ENCODE data around the gene PPP1R1A. TPM values are rescaled to one million over a fixed set of nuclear protein-coding genes. Genes with fewer than 3 reads are reported as not detected.
A peak's percentile ranks its signal among the peaks of the same experiment; 100 is the strongest.

PPP1R1A gene
- total and polyA plus RNA-seq, 10 donors: 0.09 to 2.1 (median 0.41) TPM; not detected in 6

DNA sequence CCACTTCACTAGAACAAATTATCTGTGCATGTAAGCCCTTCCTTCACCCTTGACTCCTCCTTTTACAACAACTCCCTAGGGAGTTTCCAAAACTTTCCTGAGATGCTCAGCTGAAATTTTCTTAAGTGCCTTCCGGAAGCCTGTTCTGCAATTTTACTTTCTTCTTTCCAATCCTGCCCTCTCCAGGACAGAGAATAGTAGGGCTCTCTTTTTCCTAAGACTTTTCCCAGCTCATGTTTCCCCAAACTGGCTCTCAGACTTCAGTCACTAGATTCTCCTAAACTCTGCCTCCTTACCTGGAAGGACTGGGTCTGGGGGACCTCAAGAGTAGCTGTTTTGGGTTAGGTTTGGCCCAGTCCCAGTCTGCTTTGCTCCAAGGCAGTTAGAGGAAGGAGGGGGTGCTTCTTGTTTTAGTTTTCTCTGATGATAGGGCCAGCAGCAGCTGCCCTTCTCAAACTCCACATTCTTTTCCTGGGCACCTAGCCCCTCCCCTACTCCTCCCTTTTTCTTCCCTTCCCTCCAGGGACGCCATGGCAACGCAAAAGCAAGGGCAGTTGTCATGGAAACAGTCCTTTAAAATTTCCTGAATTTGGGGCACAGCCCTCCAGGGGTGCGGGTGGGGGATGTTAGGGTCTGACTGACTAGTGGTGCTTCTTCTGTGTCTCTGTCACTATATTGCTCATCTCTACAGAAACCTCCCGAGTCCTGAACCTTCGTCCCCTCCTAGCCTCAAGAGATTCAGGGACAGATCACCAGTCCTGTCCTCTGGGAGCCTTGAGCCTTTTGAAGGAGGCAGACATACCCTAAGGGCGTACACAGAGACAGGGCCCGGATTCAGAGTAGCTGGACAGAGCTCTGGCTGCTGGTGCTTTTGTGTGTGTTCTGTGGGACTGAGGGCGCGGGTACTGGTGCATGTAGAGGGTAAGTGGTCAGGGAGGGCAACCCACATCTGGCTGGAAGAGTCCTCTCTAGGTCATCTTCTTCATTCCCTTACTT is 17.0 kb downstream of the PPP1R1A start:
- 76 to 81% (median 81%) methylated on average over 10 of the region's 10 CpGs for WGBS, 5 donors
- TF ChIP-seq POLR2A (IDR thresholded peaks at IDR 0.05): no peak
- TF ChIP-seq POLR2AphosphoS5 (IDR thresholded peaks at IDR 0.05): no peak
- TF ChIP-seq, protein P1, sequence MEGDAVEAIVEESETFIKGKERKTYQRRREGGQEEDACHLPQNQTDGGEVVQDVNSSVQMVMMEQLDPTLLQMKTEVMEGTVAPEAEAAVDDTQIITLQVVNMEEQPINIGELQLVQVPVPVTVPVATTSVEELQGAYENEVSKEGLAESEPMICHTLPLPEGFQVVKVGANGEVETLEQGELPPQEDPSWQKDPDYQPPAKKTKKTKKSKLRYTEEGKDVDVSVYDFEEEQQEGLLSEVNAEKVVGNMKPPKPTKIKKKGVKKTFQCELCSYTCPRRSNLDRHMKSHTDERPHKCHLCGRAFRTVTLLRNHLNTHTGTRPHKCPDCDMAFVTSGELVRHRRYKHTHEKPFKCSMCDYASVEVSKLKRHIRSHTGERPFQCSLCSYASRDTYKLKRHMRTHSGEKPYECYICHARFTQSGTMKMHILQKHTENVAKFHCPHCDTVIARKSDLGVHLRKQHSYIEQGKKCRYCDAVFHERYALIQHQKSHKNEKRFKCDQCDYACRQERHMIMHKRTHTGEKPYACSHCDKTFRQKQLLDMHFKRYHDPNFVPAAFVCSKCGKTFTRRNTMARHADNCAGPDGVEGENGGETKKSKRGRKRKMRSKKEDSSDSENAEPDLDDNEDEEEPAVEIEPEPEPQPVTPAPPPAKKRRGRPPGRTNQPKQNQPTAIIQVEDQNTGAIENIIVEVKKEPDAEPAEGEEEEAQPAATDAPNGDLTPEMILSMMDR (IDR thresholded peaks at IDR 0.05 in 8 of 11, conservative IDR thresholded peaks at IDR 0.05 in 3 of 11): no peak
- no peak for DNase-seq

DNA sequence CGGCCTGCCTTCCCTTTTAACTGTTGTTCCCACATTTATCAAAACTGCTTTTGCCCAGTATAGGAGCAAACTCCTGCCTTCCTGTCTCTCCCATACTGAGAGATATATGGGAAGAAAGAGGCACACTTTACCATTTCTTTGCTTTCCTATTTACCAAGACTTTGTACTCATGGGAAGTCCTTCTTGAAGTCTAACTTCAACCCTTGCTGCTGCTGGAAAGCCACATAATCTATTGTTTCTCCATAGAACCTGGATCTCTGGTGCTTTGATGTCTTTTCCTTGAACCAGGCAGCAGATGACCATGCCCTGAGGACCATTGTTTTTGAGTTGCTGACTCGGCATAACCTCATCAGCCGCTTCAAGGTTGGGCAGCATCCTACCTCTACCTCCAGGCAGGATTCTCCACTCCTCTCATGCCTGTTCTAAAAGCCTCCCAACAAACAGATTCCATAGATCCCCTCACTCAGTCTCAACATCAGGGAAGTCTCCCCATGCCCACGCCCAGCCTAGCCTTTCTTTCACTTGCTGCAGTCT is 18.4 kb downstream of the PPP1R1A start:
- WGBS, 5 donors: 86 to 92% (median 89%) methylated on average over 4 of the region's 4 CpGs
- Histone ChIP-seq H3K4me3 (no peak overlapping the region), H3K27me3 (replicated peaks in 1 of 7) (no peaks in the 10 kb centered on the region), H3K27ac (no peak overlapping the region), H3K36me3 (peaks cover 0 to 73% (median 6%) of the 10 kb centered on the region in 6 donors), H3K9me3 (no peaks in the 10 kb centered on the region), H3K4me1 (peaks cover 0 to 4% (median 0%) of the 10 kb centered on the region in 6 donors)
- TF ChIP-seq POLR2A (IDR thresholded peaks at IDR 0.05) (no peak), POLR2AphosphoS5 (IDR thresholded peaks at IDR 0.05) (no peak)
- TF ChIP-seq, protein P1 (IDR thresholded peaks at IDR 0.05 in 8 of 11, conservative IDR thresholded peaks at IDR 0.05 in 3 of 11): no peak
- intact Hi-C loops (cut with DNase I; ENCODE audit: low total_unique reads): no loop called here
- no peak for DNase-seq

More for the DNA sequence above, 17.0 kb downstream of the PPP1R1A start:
- Histone ChIP-seq H3K27ac (no peak overlapping the region), H3K9me3 (no peaks in the 10 kb centered on the region), H3K4me1 (peaks cover 0 to 4% (median 0%) of the 10 kb centered on the region in 6 donors), H3K4me3 (no peak overlapping the region), H3K27me3 (replicated peaks in 1 of 7) (no peaks in the 10 kb centered on the region), H3K36me3 (peaks cover 0 to 87% (median 10%) of the 10 kb centered on the region in 6 donors)
- intact Hi-C loops (cut with DNase I; ENCODE audit: low total_unique reads): no loop called here

DNA sequence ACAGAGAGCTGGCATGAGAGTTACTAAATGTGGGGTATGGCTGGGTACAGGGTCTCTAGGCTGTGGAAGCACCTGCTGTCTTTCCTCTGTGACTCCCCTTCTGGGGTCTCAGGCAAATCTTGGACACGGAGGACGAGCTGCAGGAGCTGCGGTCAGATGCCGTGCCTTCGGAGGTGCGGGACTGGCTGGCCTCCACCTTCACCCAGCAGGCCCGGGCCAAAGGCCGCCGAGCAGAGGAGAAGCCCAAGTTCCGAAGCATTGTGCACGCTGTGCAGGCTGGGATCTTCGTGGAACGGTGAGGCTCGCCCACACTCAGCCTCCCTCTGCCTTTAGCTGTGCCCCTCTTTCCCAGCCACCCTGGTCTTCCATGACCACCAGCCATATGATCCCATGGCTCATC is 19.4 kb downstream of the PPP1R1A start:
- intact Hi-C loops (cut with DNase I; ENCODE audit: low total_unique reads): no loop called here
- Histone ChIP-seq H3K27me3 (replicated peaks in 1 of 7) (no peaks in the 10 kb centered on the region), H3K36me3 (peaks cover 0 to 65% (median 6%) of the 10 kb centered on the region in 6 donors), H3K4me3 (no peak overlapping the region), H3K9me3 (no peaks in the 10 kb centered on the region), H3K27ac (no peak overlapping the region), H3K4me1 (peaks cover 0 to 4% (median 0%) of the 10 kb centered on the region in 6 donors)
- WGBS, 5 donors: 93 to 96% (median 94%) methylated on average over 6 to 14 of the region's 14 CpGs
- DNase-seq: no peak
- TF ChIP-seq POLR2AphosphoS5 (IDR thresholded peaks at IDR 0.05): peak in 1 of 3 donors; percentile 18
- TF ChIP-seq POLR2A (IDR thresholded peaks at IDR 0.05): no peak

DNA sequence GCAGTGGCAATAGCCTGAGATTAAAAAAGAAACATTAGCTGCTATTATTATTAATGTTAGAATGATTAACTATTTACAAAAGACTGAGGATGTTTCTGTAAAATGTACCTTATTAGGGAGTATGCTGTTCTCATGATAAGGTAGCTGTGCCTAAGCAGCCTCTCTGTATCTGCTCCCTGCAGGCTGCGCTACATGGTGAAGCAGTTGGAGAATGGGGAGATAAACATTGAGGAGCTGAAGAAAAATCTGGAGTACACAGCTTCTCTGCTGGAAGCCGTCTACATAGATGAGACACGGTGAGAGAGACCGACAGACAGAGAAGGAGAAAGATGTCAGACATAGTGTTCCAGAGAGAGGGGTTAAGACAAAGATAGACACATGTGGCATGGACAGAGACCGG is 21.7 kb downstream of the PPP1R1A start:
- DNase-seq: no peak
- H3K27ac ChIP-seq: no peak overlapping the region
- TF ChIP-seq, protein P1 (IDR thresholded peaks at IDR 0.05 in 8 of 11, conservative IDR thresholded peaks at IDR 0.05 in 3 of 11): no peak
- TF ChIP-seq POLR2AphosphoS5 (IDR thresholded peaks at IDR 0.05) (no peak), POLR2A (IDR thresholded peaks at IDR 0.05) (no peak)
- H3K36me3 ChIP-seq: peaks cover 0 to 42% (median 0%) of the 10 kb centered on the region in 6 donors
- intact Hi-C loops (cut with DNase I; ENCODE audit: low total_unique reads): no loop called here
- no peak overlapping the region for H3K4me3 ChIP-seq
- WGBS, 5 donors: 84 to 91% (median 88%) methylated on average over 5 of the region's 5 CpGs
- H3K4me1 ChIP-seq: peaks cover 0 to 4% (median 0%) of the 10 kb centered on the region in 6 donors
- no peaks in the 10 kb centered on the region for H3K9me3 ChIP-seq
- no peaks in the 10 kb centered on the region for H3K27me3 ChIP-seq (replicated peaks in 1 of 7)
